SK-N-MC (cell line): ENCODE results near the gene SUPV3L1.

ENCODE experiments used
- DNase-seq: peaks from one replicate; pipeline ENCODE4 v3.0.0-alpha.2; 2011; ENCODE audit warnings: low read depth, low spot score
- H3K27ac ChIP-seq: fragments of 200-600 bp; sonication (generic); 2 replicates; pipeline ENCODE4 v1.5.1; 2016; ENCODE audit warnings: mixed run types
- H3K36me3 ChIP-seq: fragments of 200-600 bp; sonication (generic); 2 replicates; pipeline ENCODE4 v1.6.1; 2017; ENCODE audit warnings: antibody characterized with exemption, low read length, mixed read lengths; ENCODE audit not compliant: insufficient read depth
- H3K4me3 ChIP-seq: fragments of 200-600 bp; sonication (generic); 2 replicates; pipeline ENCODE4 v1.5.1; 2016
- H3K9ac ChIP-seq: fragments of 200-600 bp; sonication (generic); 2 replicates; pipeline ENCODE4 v1.8.0; 2017; ENCODE audit warnings: mixed run types, mixed read lengths; ENCODE audit not compliant: insufficient read length
- H3K9me3 ChIP-seq: fragments of 200-600 bp; sonication (generic); 2 replicates; pipeline ENCODE4 v1.6.1; 2017; ENCODE audit warnings: low read depth, mild to moderate bottlenecking, antibody characterized with exemption, low read length, moderate library complexity, mixed read lengths
- EZH2 ChIP-seq: fragments of 200-600 bp; sonication (generic); IDR thresholded peaks from one replicate; pipeline ENCODE4 v1.6.1; 2017; ENCODE audit warnings: antibody characterized with exemption
- FOXP2 ChIP-seq: optimal IDR thresholded peaks from 2 replicates; pipeline ENCODE3; 2011; ENCODE audit warnings: mild to moderate bottlenecking, moderate library complexity; ENCODE audit not compliant: insufficient read depth; ENCODE audit errors: extremely low read length, control extremely low read depth
- POLR2AphosphoS5 ChIP-seq: IDR thresholded peaks from 2 replicates; pipeline ENCODE4 v1.6.1; 2012; ENCODE audit warnings: mild to moderate bottlenecking, low read depth, low read length, borderline replicate concordance

Gene SUPV3L1

GRCh38 chr10:69253171-69253570 lies 73.1 kb downstream of the SUPV3L1 start:
- Histone ChIP-seq H3K36me3 (no peaks in the 10 kb centered on the region), H3K27ac (no peak overlapping the region), H3K9ac (no peak overlapping the region), H3K9me3 (no peaks in the 10 kb centered on the region), H3K4me3 (no peak overlapping the region)
- TF ChIP-seq POLR2AphosphoS5 (no peak), EZH2 (no peak), FOXP2 (no peak)
- DNase-seq, result no peak

GRCh38 chr10:69254877-69255276 lies 74.8 kb downstream of the SUPV3L1 start:
- Histone ChIP-seq H3K36me3 (no peaks in the 10 kb centered on the region), H3K9me3 (no peaks in the 10 kb centered on the region), H3K4me3 (no peak overlapping the region), H3K9ac (no peak overlapping the region), H3K27ac (no peak overlapping the region)
- no peak for TF ChIP-seq EZH2
- TF ChIP-seq POLR2AphosphoS5, result no peak
- no peak for TF ChIP-seq FOXP2
- DNase-seq, result no peak
